GM23338 (cell line): ENCODE data around the gene MGAT5. TPM values are rescaled to one million over a fixed set of nuclear protein-coding genes. Genes with fewer than 3 reads are reported as not detected.

ENCODE experiments used
- CREB1 ChIP-seq: fragments of 250-450 bp; sonication (Bioruptor Pico); IDR thresholded peaks from 2 replicates; pipeline ENCODE4 v1.5.0; 2020; ENCODE audit warnings: low read depth, mild to moderate bottlenecking, moderate library complexity
- CTCF ChIP-seq, 2 experiments: fragments of 200-600 bp in 1 of 2; sonication (generic) in 1 of 2; conservative IDR thresholded peaks; 2 replicates each; pipeline versions ENCODE4 v1.5.1 to v1.6.1; 2016 to 2017; ENCODE audit warnings: antibody characterized with exemption in 2 of 2, low read depth in 2 of 2, mild to moderate bottlenecking in 2 of 2, moderate library complexity in 1 of 2
- ETS1 ChIP-seq: IDR thresholded peaks from 2 replicates; pipeline ENCODE4 v1.6.1; 2016; ENCODE audit warnings: antibody characterized with exemption
- EZH2 ChIP-seq: fragments of 200-600 bp; sonication (generic); IDR thresholded peaks from one replicate; pipeline ENCODE4 v1.8.0; 2017; ENCODE audit warnings: antibody characterized with exemption, mild to moderate bottlenecking, low read depth; ENCODE audit not compliant: unreplicated experiment
- EZH2phosphoT487 ChIP-seq: fragments of 200-600 bp; sonication (generic); IDR thresholded peaks from one replicate; pipeline ENCODE4 v1.8.1; 2018; ENCODE audit warnings: antibody characterized with exemption; ENCODE audit not compliant: unreplicated experiment
- JUNB ChIP-seq: IDR thresholded peaks from one replicate; pipeline ENCODE4 v1.6.1; 2016; ENCODE audit warnings: antibody characterized with exemption; ENCODE audit not compliant: unreplicated experiment
- NANOG ChIP-seq: IDR thresholded peaks from 2 replicates; pipeline ENCODE4 v1.6.1; 2016; ENCODE audit warnings: antibody characterized with exemption, borderline replicate concordance
- POLR2AphosphoS5 ChIP-seq: IDR thresholded peaks from 2 replicates; pipeline ENCODE4 v1.6.1; 2016; ENCODE audit warnings: antibody characterized with exemption, low read depth
- ZNF114 ChIP-seq: fragments of 250-450 bp; sonication (Bioruptor Pico); IDR thresholded peaks from 2 replicates; pipeline ENCODE4 v1.5.0; 2020; ENCODE audit warnings: mild to moderate bottlenecking, moderate library complexity
- ZNF462 ChIP-seq: fragments of 250-450 bp; sonication (Bioruptor Pico); IDR thresholded peaks from 2 replicates; pipeline ENCODE4 v1.5.0; 2020; ENCODE audit warnings: mild to moderate bottlenecking, moderate library complexity
- polyA plus RNA-seq: library from polyadenylated mRNA; unstranded; fragments of >200 nt; fragmentation: Nextera tagmentation; extraction: Ambion mirVana; gene quantifications from 2 replicates; pipeline ENCODE4 v1.2.1, GENCODE V29; 2016
- total RNA-seq: library from RNA; depleted of rRNA; stranded (reverse); fragments of >200 nt; shearing (Covaris generic); gene quantifications from 2 replicates; pipeline ENCODE4 v1.2.3, GENCODE V29; 2014

MGAT5 gene
- total and polyA plus RNA-seq, 2 experiments from 2014 or later = 4.6 to 27.6 TPM

- TF ChIP-seq ZNF462 (CRISPR knock-in tag) = no peak
- no peak for TF ChIP-seq CTCF (conservative IDR thresholded peaks at IDR 0.05; ENCODE audit: low read depth in 2 of 2)
- no peak for TF ChIP-seq JUNB
- no peak for TF ChIP-seq EZH2
- no peak for TF ChIP-seq ZNF114 (CRISPR knock-in tag)
- no peak for TF ChIP-seq NANOG
- no peak for TF ChIP-seq ETS1
- TF ChIP-seq EZH2phosphoT487 = no peak
- TF ChIP-seq POLR2AphosphoS5 = no peak
- TF ChIP-seq CREB1 (CRISPR knock-in tag) = no peak
Measured at GRCh38 chr2:134377730-134378129, 123.9 kb downstream of the MGAT5 start (continued).
